GM12878 (cell line): ENCODE data around the gene SPAG6. TPM values are rescaled to one million over a fixed set of nuclear protein-coding genes. Genes with fewer than 3 reads are reported as not detected.

Source experiments
- ATAC-seq: fragments of 200-7000 bp; cut with Tn5 transposase; 3 replicates; pipeline ENCODE4 v1.9.1; 2020; ENCODE audit warnings: mild to moderate bottlenecking, moderate library complexity
- BruUV-seq: library from RNA; stranded (reverse); fragments of 400-500 nt; replicated peaks from 2 replicates; lab custom pipeline; 2021; lab: Mats Ljungman, UMichigan
- CTCF ChIA-PET: fragments of 300-600 bp; sonication (Branson Sonifier 250); formaldehyde crosslinking; extraction: SDS; loops from one replicate; lab custom pipeline; 2021; ENCODE audit warnings: inconsistent platforms; lab: Yijun Ruan, JAX
- POLR2A ChIA-PET: fragments of 350-600 bp; formaldehyde crosslinking; extraction: SDS; loops from one replicate; lab custom pipeline; 2021; ENCODE audit warnings: inconsistent platforms; lab: Charles Lee
- RAD21 ChIA-PET: fragments of 300-600 bp; sonication (Branson Sonifier 250); formaldehyde crosslinking; loops from one replicate; lab custom pipeline; 2023; ENCODE audit warnings: antibody characterized with exemption; ENCODE audit not compliant: unreplicated experiment; lab: Charles Lee
- SMC1A ChIA-PET: fragments of 300-600 bp; sonication (Branson Sonifier 250); formaldehyde crosslinking; loops from one replicate; lab custom pipeline; 2023; ENCODE audit not compliant: unreplicated experiment, uncharacterized antibody; lab: Charles Lee
- DNase-seq: peaks from one replicate; pipeline ENCODE4 v3.0.0-alpha.2; 2011; ENCODE audit warnings: low read depth, low spot score
- FAIRE-seq: peaks from 3 replicates; lab custom pipeline; 2011; peaks lifted over from hg19 to GRCh38; lab: Jason Lieb, UNC
- H2AFZ ChIP-seq: 2 replicates; pipeline ENCODE4 v1.6.0; 2011; ENCODE audit warnings: low read depth, low read length, control low read depth; ENCODE audit not compliant: control insufficient read depth
- H3K27ac ChIP-seq: 2 replicates; pipeline ENCODE4 v1.5.1; 2011; ENCODE audit warnings: control low read depth; ENCODE audit not compliant: control insufficient read depth, insufficient read depth
- H3K27me3 ChIP-seq, 2 experiments: replicated peaks in 1 of 2; 2 replicates each; pipeline versions ENCODE4 v1.6.0 to v1.6.1; 2011; ENCODE audit warnings: low read length in 1 of 2; ENCODE audit not compliant: control insufficient read depth in 2 of 2, insufficient read depth in 2 of 2
- H3K36me3 ChIP-seq, 2 experiments: 2 replicates each; pipeline ENCODE4 v1.5.1; 2011; ENCODE audit warnings: low read length in 1 of 2; ENCODE audit not compliant: control insufficient read depth in 2 of 2, insufficient read depth in 2 of 2
- H3K4me1 ChIP-seq: 2 replicates; pipeline ENCODE4 v1.6.1; 2011; ENCODE audit warnings: mild to moderate bottlenecking, low read length, moderate library complexity, mixed read lengths; ENCODE audit not compliant: control insufficient read depth, insufficient read depth
- H3K4me2 ChIP-seq: 2 replicates; pipeline ENCODE4 v1.6.0; 2011; ENCODE audit warnings: control low read depth; ENCODE audit not compliant: control insufficient read depth, insufficient read depth
- H3K4me3 ChIP-seq: fragments of 200-600 bp; sonication (generic); 2 replicates; pipeline ENCODE4 v1.5.1; 2016
- H3K79me2 ChIP-seq: 2 replicates; pipeline ENCODE4 v1.6.0; 2011; ENCODE audit warnings: low read length; ENCODE audit not compliant: control insufficient read depth, insufficient read depth
- H3K9ac ChIP-seq: 2 replicates; pipeline ENCODE4 v1.8.0; 2011; ENCODE audit warnings: low read length, control low read depth, mixed read lengths; ENCODE audit not compliant: control insufficient read depth, insufficient read depth
- H3K9me3 ChIP-seq: replicated peaks from 3 replicates; pipeline ENCODE4 v1.5.1; 2011; ENCODE audit warnings: mild to moderate bottlenecking, low read length; ENCODE audit not compliant: control insufficient read depth, insufficient read depth
- H4K20me1 ChIP-seq: 2 replicates; pipeline ENCODE4 v1.6.0; 2011; ENCODE audit not compliant: control insufficient read depth, insufficient read depth
- BCL11A ChIP-seq: IDR thresholded peaks from 2 replicates; pipeline ENCODE4 v1.6.1; 2011; ENCODE audit warnings: low read depth, low read length
- BMI1 ChIP-seq: fragments of 450-650 bp; IDR thresholded peaks from 2 replicates; pipeline ENCODE4 v1.6.1; 2016; ENCODE audit warnings: mild to moderate bottlenecking, moderate library complexity, borderline replicate concordance
- CBX5 ChIP-seq: sonication (generic); IDR thresholded peaks from 2 replicates; pipeline ENCODE4 v1.6.1; 2016; ENCODE audit warnings: low read depth, moderate library complexity, mild to moderate bottlenecking, inconsistent platforms
- CHD2 ChIP-seq: IDR thresholded peaks from 2 replicates; pipeline ENCODE4 v1.6.1; 2011; ENCODE audit warnings: low read depth, low read length, improper control_type of control experiment, borderline replicate concordance
- EED ChIP-seq: sonication (generic); IDR thresholded peaks from 2 replicates; pipeline ENCODE4 v1.6.1; 2016; ENCODE audit warnings: antibody characterized with exemption, low read depth
- EGR1 ChIP-seq, 2 experiments: IDR thresholded peaks; 1 replicate in 1 of 2; 2 replicates in 1 of 2; pipeline ENCODE4 v1.6.1; 2011 to 2012; ENCODE audit warnings: low read depth in 2 of 2, low read length in 2 of 2, borderline replicate concordance in 1 of 2, mild to moderate bottlenecking in 1 of 2, moderate library complexity in 1 of 2
- EZH2 ChIP-seq: IDR thresholded peaks from 2 replicates; pipeline ENCODE4 v1.6.1; 2012; ENCODE audit warnings: low read depth, mild to moderate bottlenecking, control low read depth, inconsistent platforms, low read length, borderline replicate concordance; ENCODE audit not compliant: control insufficient read depth
- FOXK2 ChIP-seq: fragments of 450-650 bp; IDR thresholded peaks from 2 replicates; pipeline ENCODE4 v1.6.1; 2017; ENCODE audit warnings: mild to moderate bottlenecking, moderate library complexity
- SIX5 ChIP-seq: IDR thresholded peaks from 2 replicates; pipeline ENCODE4 v1.6.1; 2011; ENCODE audit warnings: mild to moderate bottlenecking, low read depth, low read length, moderate library complexity; ENCODE audit not compliant: severe bottlenecking
- TCF12 ChIP-seq: IDR thresholded peaks from 2 replicates; pipeline ENCODE4 v1.6.1; 2011; ENCODE audit warnings: low read depth, mild to moderate bottlenecking, low read length
- ZBED1 ChIP-seq: IDR thresholded peaks from 2 replicates; pipeline ENCODE4 v1.6.1; 2016; ENCODE audit warnings: borderline replicate concordance
- ZSCAN29 ChIP-seq: fragments of 450-650 bp; IDR thresholded peaks from 2 replicates; pipeline ENCODE4 v1.6.1; 2017; ENCODE audit warnings: mild to moderate bottlenecking, moderate library complexity
- WGBS: methylation state at CpG from one replicate; pipeline ENCODE4 v1.1.6; 2016; ENCODE audit warnings: low lambda C conversion rate; ENCODE audit not compliant: insufficient replicate concordance, insufficient coverage; ENCODE audit errors: missing lambda C conversion rate; 5-methylcytosine and 5-hydroxymethylcytosine counted together
- in situ Hi-C: fragments of 300-500 bp; cut with MboI; formaldehyde crosslinking; loops from 9 replicates; pipeline ENCODE4 v1.14.3; 2018; ENCODE audit warnings: mixed read lengths
- intact Hi-C: fragments of 100-400 bp; cut with micrococcal nuclease; formaldehyde crosslinking; loops from one replicate; pipeline ENCODE4 v1.14.2; 2022; ENCODE audit not compliant: unreplicated experiment
- polyA plus RNA-seq, 11 experiments: library from polyadenylated mRNA; depleted of rRNA in 4 of 11; unstranded in 6 of 11; stranded (reverse) in 5 of 11; fragments of >200 nt; fragmentation: Nextera tagmentation in 4 of 11; fragmentation: Illumina TruSeq in 1 of 11; extraction: Ambion mirVana in 4 of 11; extraction: Trizol in 1 of 11; gene quantifications; 1 replicate in 1 of 11; 2 replicates in 10 of 11; pipeline versions ENCODE4 v1.2.1 to v1.2.3, GENCODE V29; 2011 to 2016; ENCODE audit warnings: inconsistent platforms in 2 of 11, missing spikeins in 2 of 11, low read depth in 1 of 11
- total RNA-seq, 4 experiments: library from RNA; depleted of rRNA in 3 of 4; stranded (reverse); fragments of >200 nt in 3 of 4; fragmentation: Illumina TruSeq in 1 of 4; extraction: Trizol in 1 of 4; gene quantifications; 2 replicates each; pipeline versions ENCODE4 v1.2.1 to v1.2.3, GENCODE V29; 2013 to 2021
- TF ChIP-seq, protein P1 (sequence below): IDR thresholded peaks from 2 replicates; pipeline ENCODE4 v1.6.1; 2012; ENCODE audit warnings: low read depth, low read length, improper control_type of control experiment

SPAG6 gene
- total and polyA plus RNA-seq, 10 of the 15 experiments (the other 5 are each of a cell fraction or from before 2014, with no cell fraction given): 0.13 to 0.99 (median 0.40) TPM; not detected in 1

GRCh38 chr10:22351131-22351703 lies 5.9 kb downstream of the SPAG6 start:
- intact Hi-C loops: no loop called here
- no peaks in the 10 kb centered on the region for H4K20me1 ChIP-seq
- TF ChIP-seq BMI1 (no peak), ZBED1 (no peak), ZSCAN29 (no peak), FOXK2 (no peak), CHD2 (no peak), EED (no peak)
- TF ChIP-seq, all 136 proteins: peak for 0
- no peak overlapping the region for H3K27ac ChIP-seq
- in situ Hi-C loops: no loop called here
- no peaks in the 10 kb centered on the region for H3K79me2 ChIP-seq
- ChIA-PET POLR2A (no interaction called here), RAD21 (no interaction called here), SMC1A (no interaction called here), CTCF (no interaction called here)
- no peaks in the 10 kb centered on the region for H3K36me3 ChIP-seq
- no peak overlapping the region for H2AFZ ChIP-seq
- no peak for DNase-seq
- no TSS peak for BruUV-seq
- H3K4me2 ChIP-seq: no peak overlapping the region
- H3K27me3 ChIP-seq: peaks cover 0 to under 1% of the 10 kb centered on the region in 2 experiments; a peak in 1 of 4 replicates
- H3K9ac ChIP-seq: no peak overlapping the region
- no peaks in the 10 kb centered on the region for H3K4me1 ChIP-seq
- no peak overlapping the region for H3K4me3 ChIP-seq
- WGBS: 92% methylated on average over 5 of the region's 5 CpGs
- no peaks in the 10 kb centered on the region for H3K9me3 ChIP-seq
- no peak for ATAC-seq
- FAIRE-seq: no peak

DNA sequence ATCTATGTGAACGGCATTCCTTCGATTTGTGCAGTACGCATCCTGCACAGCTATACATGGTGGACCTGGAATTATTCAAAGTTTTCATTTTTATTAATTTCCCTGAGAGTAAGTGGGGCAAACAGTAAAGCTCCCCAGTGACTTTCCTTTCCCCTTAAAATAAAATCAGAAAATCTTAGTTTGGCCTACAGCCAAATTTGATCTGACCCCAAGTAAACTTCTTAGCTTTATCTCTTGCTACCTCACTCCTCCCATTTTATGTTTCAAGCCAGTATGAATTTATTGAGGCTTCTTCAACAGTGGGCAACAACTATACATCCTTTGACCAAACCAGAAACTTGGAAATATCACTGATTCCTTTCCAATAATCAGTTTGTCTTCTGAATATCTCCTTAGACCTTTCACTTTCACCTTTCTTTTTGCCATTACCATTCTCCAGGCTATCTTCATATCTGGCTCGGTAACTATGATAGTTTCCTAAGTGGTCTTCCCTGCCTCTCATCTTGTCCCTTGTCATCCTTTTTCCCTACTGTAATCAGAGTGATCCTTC lies 11.1 kb downstream of the SPAG6 start:
- no peak overlapping the region for H3K4me2 ChIP-seq
- no peak for DNase-seq
- WGBS: 96% methylated on average over 4 of the region's 4 CpGs
- in situ Hi-C loops (no loop called here), intact Hi-C loops (no loop called here)
- no peak overlapping the region for H2AFZ ChIP-seq
- RAD21 ChIA-PET: no interaction called here
- SMC1A ChIA-PET: interaction anchor here (1.4 kb wide), 1 partner anchor 21 kb away, joined by 4 read pairs; no protein-coding TSS in a partner anchor
- H3K9me3 ChIP-seq: no peaks in the 10 kb centered on the region
- ATAC-seq: no peak
- no peak overlapping the region for H3K4me3 ChIP-seq
- no peaks in the 10 kb centered on the region for H3K79me2 ChIP-seq
- H3K27ac ChIP-seq: no peak overlapping the region
- POLR2A ChIA-PET: no interaction called here
- H3K36me3 ChIP-seq: no peaks in the 10 kb centered on the region
- no TSS peak for BruUV-seq
- H3K27me3 ChIP-seq: no peaks in the 10 kb centered on the region
- TF ChIP-seq, protein P1, sequence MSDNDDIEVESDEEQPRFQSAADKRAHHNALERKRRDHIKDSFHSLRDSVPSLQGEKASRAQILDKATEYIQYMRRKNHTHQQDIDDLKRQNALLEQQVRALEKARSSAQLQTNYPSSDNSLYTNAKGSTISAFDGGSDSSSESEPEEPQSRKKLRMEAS: no peak
- TF ChIP-seq CBX5 (no peak), EZH2 (no peak), BCL11A (no peak), ZBED1 (no peak), SIX5 (no peak), TCF12 (no peak), EGR1 (IDR thresholded peaks at IDR 0.05; ENCODE audit: borderline replicate concordance in 1 of 2, low read depth in 2 of 2, low read length in 2 of 2) (no peak)
- no peak for FAIRE-seq
- no peaks in the 10 kb centered on the region for H3K4me1 ChIP-seq
- H3K9ac ChIP-seq: no peak overlapping the region
- CTCF ChIA-PET: no interaction called here
- H4K20me1 ChIP-seq: no peaks in the 10 kb centered on the region
